GM12875 (cell line): ENCODE data around the gene HMX2.

Source experiments
- H3K4me3 ChIP-seq: one replicate; pipeline ENCODE4 v1.5.1; 2011; ENCODE audit warnings: low read depth, low read length, control low read depth
- TF ChIP-seq, protein P1 (sequence below): IDR thresholded peaks from 2 replicates; pipeline ENCODE4 v1.5.1; 2011; ENCODE audit warnings: low read depth, mild to moderate bottlenecking, control low read depth, inconsistent platforms, low read length, moderate library complexity, borderline replicate concordance; ENCODE audit not compliant: insufficient read depth

Gene HMX2

GRCh38 chr10:123180101-123181090 is 32.5 kb downstream of the HMX2 start:
- H3K4me3 ChIP-seq: no peak overlapping the region
- TF ChIP-seq, protein P1, sequence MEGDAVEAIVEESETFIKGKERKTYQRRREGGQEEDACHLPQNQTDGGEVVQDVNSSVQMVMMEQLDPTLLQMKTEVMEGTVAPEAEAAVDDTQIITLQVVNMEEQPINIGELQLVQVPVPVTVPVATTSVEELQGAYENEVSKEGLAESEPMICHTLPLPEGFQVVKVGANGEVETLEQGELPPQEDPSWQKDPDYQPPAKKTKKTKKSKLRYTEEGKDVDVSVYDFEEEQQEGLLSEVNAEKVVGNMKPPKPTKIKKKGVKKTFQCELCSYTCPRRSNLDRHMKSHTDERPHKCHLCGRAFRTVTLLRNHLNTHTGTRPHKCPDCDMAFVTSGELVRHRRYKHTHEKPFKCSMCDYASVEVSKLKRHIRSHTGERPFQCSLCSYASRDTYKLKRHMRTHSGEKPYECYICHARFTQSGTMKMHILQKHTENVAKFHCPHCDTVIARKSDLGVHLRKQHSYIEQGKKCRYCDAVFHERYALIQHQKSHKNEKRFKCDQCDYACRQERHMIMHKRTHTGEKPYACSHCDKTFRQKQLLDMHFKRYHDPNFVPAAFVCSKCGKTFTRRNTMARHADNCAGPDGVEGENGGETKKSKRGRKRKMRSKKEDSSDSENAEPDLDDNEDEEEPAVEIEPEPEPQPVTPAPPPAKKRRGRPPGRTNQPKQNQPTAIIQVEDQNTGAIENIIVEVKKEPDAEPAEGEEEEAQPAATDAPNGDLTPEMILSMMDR: no peak

DNA sequence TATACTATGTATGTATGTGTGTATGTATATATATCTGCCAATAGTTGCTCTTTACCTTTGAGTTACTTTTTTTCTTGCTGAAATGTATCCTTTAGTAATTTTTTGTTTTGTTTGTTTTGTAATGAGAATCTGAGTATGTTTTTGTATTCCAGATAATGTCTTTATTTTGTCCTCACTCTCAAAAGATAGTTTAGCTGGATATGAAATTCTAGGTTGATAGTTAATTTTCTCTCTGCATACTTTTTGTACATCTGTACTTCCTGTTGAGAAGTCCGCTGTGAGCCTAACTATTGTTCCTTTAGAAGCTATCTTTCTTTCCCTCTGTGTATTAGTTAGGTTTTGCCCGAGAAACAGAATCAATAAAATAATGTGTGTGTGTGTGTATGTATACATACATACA is 35.8 kb downstream of the HMX2 start:
- H3K4me3 ChIP-seq: no peak overlapping the region
- TF ChIP-seq, protein P1: no peak

GRCh38 chr10:123187781-123188180 is 39.8 kb downstream of the HMX2 start:
- H3K4me3 ChIP-seq: no peak overlapping the region
- TF ChIP-seq, protein P1: no peak

- H3K4me3 ChIP-seq: no peak overlapping the region
- TF ChIP-seq, protein P1: no peak
Observed at GRCh38 chr10:123191886-123192285, 44.0 kb downstream of the HMX2 start.

GRCh38 chr10:123194056-123194455 is 46.1 kb downstream of the HMX2 start:
- TF ChIP-seq, protein P1: no peak
- no peak overlapping the region for H3K4me3 ChIP-seq
